GM19467 (cell line): ENCODE results near the gene PPP1R12B.
"Not testable (repeated sequence)": the region's sequence is repeated elsewhere in the genome, so short reads cannot be mapped to it uniquely, and the experiment has no call there.

Source experiments
- ATAC-seq: cut with Tn5 transposase; IDR thresholded peaks from one replicate; pipeline ENCODE4 v1.9.1; 2021; ENCODE audit warnings: mild to moderate bottlenecking, moderate library complexity; ENCODE audit not compliant: unreplicated experiment

The PPP1R12B gene

DNA sequence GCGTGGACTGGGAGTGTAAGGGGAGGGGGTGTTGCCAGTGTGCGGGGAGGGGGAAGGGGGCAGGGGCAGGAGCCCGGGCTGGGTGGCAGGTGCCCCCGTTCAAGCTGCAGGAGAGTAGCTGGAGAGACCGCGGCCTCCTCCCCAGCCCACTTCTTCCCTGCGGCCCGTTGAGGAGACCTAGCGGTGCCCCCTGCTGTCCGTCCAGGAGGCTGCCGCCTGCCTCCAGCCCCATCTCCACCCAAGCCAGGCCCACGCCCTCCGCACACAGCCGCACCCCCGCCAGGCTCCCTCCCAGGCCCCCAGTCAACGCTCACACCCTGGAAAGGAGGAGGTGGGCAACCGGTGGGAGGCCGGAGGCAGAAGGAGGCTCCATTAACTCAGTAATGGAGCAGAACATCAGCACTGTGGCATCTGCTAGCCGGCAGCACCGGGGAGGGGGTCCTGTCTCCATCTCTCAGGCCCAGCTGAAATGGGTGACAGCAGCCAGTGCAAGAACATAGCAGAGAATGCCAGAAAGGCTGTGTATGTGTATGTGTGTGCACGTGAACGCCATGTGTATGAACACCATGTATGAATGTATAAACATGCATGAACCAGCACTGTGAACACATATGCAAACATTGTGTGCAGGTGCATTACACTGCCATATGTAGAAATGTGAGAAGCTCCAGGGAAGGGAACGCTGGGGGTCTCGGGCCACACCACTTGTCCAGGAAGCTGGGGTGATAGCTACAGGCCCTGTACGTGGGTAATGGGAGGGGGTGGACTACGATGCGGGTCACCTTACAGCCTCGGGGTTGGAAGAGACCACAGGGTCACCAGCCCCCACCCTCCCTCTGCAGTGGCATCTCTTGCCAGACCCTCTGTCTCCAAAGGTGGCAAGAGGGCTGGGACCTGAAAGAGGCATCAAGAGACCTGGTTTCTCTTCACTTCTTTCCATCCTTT is 277.2 kb downstream of the PPP1R12B start:
- no peak for ATAC-seq

DNA sequence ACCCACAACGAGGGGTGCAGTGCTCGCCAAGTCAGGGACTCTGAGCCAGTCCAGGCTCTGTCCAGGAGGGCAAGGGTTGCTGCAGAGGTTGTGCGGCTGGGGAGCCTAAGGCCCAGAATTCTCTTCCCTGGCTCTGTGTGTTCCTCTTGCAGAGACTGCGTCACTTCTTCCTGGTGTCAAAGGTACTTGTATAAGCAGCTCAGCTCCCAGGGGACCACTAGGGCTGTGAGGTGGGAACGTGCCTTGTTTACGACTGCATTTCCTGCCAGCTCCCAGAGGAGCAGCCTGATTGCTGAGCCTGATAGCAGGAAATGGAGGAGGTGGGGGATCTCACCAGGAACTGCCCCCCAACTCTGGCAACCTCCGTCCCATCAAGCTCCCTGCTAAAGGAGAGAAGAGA is 278.5 kb downstream of the PPP1R12B start:
- not testable (repeated sequence) for ATAC-seq

DNA sequence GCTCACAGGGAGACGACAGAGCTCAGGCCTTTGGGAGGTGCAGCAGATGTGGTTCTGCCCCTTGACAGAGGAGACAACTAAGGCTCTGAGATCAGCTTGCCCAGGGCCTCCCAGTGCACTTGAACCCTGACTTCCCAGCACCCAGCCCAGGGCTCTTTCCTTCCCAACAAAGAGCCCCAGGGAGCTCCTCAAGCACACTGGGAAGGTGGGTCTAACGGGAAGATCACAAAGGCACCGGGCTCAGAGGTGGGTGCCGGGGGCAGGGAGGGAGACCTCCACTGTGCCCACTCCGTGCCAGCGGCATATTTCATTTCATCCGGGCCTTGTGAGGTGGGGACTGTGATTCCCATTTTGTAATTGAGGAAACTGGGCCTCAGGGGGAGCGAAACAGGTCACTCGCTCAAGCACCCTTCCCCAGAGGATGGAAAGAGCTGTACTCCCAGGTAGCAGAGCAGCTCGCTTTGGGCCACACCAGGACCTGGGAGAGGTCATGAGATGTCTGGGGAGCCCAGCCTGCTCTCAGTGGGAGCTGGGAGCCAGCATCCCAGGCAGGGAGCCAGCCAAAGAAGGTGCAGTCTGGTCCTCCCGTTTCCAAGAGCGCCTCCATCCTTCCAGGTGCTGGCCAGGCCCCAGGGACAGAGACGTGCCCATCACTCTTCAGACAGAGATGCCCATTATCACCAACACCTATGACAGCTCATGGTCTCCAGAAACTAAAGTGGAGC is 279.5 kb downstream of the PPP1R12B start:
- no peak for ATAC-seq

DNA sequence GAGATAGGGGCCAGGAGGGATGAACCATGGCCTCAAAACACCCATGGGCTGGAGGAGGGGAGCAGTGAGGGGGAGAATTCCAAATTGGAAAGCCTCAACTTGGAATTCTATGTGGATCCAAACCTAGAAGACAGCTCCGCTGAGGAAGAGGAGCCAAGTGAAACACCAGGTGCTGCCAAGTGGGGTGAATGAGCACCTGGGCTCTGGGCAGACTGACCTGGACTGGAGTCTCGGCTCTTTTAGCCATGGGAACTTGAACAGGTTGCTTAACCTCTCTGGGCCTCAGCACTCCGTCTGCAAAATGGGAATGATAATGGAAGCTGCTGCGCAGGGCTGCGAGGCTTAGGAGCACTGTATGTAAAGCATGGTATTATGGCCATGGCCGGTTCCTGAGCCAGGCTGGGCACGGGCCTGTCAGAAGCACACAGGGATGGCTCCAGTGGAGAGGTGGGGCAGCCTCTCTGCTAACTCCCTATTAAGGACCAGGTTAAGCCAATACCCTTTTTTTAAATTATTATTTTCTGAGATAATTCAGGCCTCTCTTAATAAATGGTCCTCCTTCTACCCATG is 280.2 kb downstream of the PPP1R12B start:
- no peak for ATAC-seq

DNA sequence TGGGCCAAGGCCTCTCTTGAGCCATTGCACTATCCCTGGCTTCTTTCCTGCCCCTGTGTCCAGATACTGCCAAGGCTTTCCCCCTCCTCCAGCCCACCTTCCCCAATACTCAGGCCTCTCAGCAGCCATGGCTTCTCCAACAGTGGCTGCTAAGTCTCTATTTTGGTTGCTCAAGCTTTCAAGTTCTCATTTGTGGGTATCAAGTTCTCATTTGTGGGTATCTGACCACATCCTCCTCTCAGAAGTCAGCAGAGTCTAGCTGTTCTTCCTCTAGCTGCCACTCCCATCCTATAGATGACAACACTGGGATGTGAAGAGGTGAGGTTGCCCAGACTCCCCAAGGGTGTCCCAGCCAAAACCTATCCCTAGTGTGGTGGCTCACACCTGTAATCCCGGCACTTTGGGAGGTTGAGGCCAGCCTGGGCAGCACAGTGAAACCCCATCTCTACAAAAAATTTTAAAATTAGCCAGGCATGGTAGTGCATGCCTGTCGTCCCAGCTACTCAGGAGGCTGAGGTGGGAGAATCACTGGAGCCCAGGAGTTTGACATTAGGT is 280.8 kb downstream of the PPP1R12B start:
- ATAC-seq, result peak; percentile 68

DNA sequence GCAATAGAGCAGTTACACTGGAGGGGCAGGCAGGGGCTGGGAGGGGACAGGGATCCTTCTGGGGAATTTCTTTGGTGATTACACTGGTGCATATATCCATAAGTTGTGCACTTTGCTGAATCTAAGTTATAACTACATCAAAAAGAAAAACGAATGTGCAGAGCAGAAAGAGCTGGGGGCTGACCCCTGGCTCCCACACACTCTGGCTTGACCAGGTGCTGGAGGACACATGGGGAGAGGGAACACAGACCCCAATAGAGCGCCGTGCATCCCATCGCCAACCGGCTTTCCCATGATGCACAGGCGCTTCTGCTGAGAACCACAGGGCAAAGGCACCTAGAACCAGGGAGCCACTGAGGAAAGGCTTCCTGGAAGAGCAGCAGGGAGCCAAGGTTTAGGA is 281.6 kb downstream of the PPP1R12B start:
- not testable (repeated sequence) for ATAC-seq

DNA sequence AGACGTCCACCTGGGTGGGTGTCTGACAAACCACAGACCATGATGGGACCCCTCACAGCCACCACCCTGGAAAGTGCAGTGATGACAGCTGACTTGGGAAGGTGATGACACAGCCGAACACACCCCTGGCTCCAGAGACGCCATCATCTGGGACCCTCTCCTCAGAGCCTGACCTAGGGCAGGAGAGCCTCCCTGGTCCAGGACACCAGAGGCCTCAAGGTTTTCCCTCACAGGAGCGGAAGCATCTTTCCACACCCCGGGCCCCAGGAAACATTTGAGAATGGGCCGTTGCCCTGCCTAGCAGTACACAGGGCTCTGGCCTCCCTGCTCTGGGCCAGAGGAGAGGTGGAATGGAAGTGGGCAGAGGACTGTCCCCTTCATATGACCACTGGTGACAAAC is 282.0 kb downstream of the PPP1R12B start:
- ATAC-seq, result no peak

DNA sequence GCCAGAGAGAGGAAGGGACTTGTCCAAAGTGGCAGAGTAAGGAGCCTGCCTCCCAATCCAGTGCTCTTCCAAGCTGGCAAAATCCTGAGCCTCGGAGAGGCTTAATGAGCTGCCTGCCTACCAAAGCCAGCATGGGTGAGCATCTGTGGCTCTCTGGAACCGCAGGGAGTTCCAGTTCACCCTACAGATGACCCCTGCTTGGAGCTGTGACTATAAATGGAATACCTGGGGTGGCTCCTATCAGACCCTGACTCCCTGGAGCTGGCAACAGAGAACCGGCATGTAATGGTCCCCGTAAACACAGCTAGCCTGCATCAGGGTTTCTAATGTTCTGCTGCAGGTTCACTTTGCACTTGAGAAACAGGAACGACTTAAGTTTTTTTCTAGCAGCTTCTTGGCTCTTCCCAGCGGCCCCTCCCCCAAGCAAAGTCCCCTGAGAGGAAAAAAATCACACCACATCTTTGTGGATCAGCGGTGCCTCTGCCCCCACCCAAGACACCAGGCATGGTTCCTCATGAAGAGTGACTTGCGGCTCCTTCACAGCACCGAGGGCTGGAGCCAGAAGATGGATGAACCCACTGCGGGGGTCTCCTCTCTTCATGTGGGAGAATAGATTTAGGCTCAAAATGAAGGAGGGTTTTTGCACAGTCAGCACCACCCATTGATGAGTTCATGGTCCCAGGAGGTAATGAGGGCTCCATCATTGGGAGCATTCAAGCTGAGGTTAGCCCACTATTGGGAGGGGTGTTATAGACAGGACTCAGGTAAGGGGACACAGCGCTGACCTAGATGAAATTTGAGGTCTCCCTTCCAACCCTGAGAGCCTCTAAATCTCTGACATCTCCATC is 282.8 kb downstream of the PPP1R12B start:
- ATAC-seq, result no peak

DNA sequence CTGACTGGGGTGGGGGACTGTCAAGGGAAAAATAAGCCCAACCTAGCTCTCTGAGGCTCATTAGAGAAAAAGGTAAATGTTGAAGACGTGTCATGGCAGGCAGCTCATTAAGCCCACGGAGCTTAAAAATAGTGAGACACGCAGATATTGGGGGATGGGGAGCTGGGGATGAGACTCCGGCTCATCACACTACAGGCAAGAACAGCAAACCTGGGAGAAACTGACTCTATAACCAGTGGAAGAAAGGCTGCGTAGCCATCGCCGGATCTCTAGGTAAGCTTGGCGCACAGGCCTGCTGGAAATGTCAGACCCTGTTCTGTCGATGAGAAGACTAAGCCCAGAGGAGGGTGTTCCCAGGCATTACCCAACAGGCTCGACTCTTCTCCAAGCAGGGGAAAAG is 283.7 kb downstream of the PPP1R12B start:
- no peak for ATAC-seq

DNA sequence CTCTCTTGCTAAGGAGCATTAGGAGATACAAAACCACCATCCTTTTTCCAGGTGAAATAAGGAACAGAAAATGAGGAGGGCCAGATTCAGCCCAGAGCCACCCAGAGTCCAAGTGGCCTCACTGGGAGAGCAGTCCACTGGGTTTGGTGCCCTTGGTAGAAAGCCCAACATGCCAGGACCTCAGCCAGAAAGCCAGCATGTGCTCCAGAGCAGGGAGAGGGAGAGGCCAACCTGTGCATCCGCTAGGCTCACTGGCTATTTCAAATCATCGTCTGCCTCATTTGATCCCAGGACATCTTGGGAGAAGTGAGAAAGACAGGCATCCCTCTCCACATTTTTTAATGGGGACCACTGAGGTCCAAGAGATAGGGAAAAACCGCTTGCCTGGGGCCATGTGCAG is 287.7 kb downstream of the PPP1R12B start:
- not testable (repeated sequence) for ATAC-seq

DNA sequence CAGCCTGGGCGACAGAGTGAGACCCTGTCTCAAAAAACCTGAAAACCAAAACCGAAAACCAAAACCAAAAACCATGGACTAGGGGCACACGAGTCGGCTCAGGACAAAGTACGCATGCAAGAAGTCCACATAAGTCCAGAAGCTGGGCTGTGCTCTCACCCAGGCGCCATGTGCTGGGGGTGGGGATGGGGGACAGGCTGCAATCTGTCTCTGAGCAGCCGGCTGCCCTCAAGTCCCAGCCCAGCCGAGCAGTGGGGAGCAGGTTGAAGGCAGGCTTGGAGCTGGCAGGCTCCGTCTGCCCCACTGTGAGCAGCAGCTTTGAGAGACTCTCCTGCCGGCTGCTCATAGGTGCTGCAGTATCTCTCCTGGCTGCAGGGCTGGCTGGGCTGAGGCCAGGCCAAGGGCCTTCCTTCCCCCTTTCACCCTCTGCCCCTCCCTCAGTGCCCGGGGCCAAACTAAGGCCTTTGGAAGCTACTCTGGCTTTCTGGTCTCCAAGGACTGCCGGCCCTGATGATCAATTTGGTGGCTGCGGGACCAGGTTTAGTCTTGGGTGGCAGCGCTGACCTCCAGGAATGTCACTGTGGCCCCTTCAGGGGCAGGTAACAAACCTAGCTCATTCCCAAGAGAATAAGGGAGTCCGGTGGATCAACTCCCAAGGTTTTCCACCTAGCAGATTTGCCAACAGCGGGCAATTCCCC is 289.0 kb downstream of the PPP1R12B start:
- not testable (repeated sequence) for ATAC-seq

DNA sequence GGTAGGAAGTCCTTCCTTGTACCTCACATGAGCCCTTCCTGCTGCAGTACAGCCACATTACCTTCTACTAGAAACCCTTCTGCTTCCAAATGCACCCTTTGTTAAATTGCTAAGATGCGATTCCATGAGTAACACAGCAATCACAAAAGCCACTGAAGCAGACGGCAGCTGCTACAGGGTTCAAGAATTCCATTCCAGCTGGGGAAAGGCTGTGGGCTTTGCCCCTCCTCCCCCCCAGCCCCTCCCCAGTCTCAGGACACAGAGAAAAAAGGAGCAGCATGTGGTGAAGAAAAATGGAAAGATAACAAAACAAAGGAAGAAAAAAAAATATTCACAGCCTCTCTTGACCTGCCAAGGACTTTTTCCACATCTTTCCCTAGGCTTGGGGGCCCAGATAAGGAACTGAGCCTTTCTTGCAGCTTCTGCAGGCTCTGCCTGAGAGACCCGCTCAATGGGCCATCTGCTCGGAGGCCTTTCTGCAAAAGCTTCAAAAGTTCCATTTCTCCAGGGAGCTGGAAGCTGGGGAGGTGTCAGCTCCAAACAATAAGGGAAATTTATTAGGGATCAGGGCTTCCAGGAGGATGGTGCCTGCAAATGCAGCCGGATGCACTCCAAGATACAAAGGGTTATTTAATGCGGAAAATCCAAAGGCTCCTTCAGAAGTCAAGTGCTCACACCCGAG is 289.7 kb downstream of the PPP1R12B start:
- no peak for ATAC-seq

DNA sequence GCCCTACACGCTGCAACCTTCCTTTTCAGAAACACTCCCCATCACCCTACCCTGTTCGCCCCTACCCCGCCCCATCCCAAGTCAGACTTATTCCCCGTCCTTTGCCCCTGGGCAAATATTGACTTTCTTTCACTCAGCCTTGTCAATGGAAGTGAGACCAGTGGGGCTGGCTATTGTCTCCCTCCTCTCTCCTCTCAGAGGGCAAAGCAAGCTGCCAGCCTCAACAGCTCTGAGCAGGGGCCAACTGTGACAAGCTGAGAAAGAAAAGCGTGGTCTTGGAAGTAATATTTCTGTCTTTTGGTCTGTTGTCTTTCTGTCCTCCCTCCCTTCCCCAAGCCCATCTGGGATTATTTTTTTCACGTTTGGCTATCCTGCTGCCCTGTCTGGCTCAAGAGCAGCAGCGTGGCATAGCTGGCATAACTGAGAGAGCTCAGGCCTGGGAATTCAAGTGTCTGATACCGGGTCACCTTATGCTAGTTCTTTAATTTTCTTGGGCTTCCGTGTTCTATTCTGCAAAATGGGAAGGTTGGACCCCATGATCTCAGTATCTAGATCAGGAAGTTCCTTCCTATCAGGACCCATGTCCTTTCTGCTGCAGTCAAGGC is 290.3 kb downstream of the PPP1R12B start:
- not testable (repeated sequence) for ATAC-seq

DNA sequence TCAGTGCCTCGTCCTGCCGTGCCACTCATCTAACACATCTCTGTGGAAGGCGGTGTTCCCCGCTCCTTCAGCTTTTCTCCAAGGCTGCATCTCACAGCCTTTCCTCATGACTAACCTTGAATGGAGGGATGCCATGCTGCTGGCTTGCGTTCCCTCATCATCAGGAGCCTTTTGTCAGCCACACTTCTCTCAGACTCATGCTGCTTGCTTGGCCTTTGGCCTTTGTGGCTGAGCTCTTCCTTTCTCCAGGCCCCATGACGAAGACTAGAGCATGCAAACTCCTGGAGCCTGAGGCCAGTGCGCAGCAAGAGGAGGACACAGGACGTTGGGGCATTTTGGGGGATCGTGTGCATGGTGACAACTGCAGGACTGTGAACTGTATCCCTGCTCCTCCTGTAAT is 291.0 kb downstream of the PPP1R12B start:
- no peak for ATAC-seq

DNA sequence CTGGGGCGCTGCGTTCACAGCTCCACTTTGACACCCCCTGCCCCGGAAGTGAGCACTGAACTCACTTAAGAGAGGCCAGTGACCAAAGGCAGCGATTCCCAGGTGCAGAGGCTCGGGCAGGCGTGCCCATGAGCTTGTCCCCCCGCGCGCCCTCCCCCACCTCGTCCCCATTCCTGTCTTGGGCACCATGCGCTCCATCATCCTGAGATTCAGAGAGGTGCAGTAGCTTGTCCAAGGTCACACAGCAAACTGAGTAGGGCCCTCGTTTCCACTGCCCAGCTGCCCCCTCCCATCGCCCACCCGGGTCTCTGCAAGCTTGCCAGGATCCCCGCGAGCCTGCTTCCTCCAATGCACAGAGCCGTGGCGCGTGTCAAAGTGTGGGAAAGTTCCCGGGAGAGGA is 293.7 kb downstream of the PPP1R12B start:
- no peak for ATAC-seq
